IPS-18c (cell line): ENCODE measurements around the gene SF3A1.

ENCODE experiments used
- H3K4me3 ChIP-seq: 2 replicates; pipeline ENCODE4 v1.7.0; 2013; ENCODE audit warnings: low read depth, mild to moderate bottlenecking, low read length, moderate library complexity; ENCODE audit not compliant: insufficient read depth
- H3K9me3 ChIP-seq: one replicate; pipeline ENCODE4 v1.6.1; 2013; ENCODE audit warnings: mild to moderate bottlenecking, low read length, moderate library complexity; ENCODE audit not compliant: control insufficient read depth, insufficient read depth

Gene SF3A1

GRCh38 chr22:30318799-30319419 is 37.8 kb downstream of the SF3A1 start:
- no peak overlapping the region for H3K4me3 ChIP-seq
- no peaks in the 10 kb centered on the region for H3K9me3 ChIP-seq

GRCh38 chr22:30317778-30318177 is 38.9 kb downstream of the SF3A1 start:
- Histone ChIP-seq H3K4me3 (no peak overlapping the region), H3K9me3 (no peaks in the 10 kb centered on the region)

GRCh38 chr22:30315962-30316576 is 40.6 kb downstream of the SF3A1 start:
- H3K9me3 ChIP-seq, result no peaks in the 10 kb centered on the region
- no peak overlapping the region for H3K4me3 ChIP-seq

- Histone ChIP-seq H3K9me3 (no peaks in the 10 kb centered on the region), H3K4me3 (no peak overlapping the region)
These were observed 41.8 kb downstream of the SF3A1 start for GRCh38 chr22:30314915-30315314.

GRCh38 chr22:30313527-30314363 is 42.9 kb downstream of the SF3A1 start:
- Histone ChIP-seq H3K4me3 (no peak overlapping the region), H3K9me3 (no peaks in the 10 kb centered on the region)

GRCh38 chr22:30312053-30312452 is 44.6 kb downstream of the SF3A1 start:
- H3K9me3 ChIP-seq, result peaks cover 2% of the 10 kb centered on the region
- H3K4me3 ChIP-seq, result no peak overlapping the region

GRCh38 chr22:30310881-30311771 is 45.6 kb downstream of the SF3A1 start:
- no peak overlapping the region for H3K4me3 ChIP-seq

GRCh38 chr22:30309951-30310741 is 46.5 kb downstream of the SF3A1 start:
- Histone ChIP-seq H3K9me3 (peaks cover 2% of the 10 kb centered on the region), H3K4me3 (no peak overlapping the region)

More at GRCh38 chr22:30310881-30311771, 45.6 kb downstream of the SF3A1 start:
- peaks cover 2% of the 10 kb centered on the region for H3K9me3 ChIP-seq

- Histone ChIP-seq H3K9me3 (peaks cover 2% of the 10 kb centered on the region), H3K4me3 (no peak overlapping the region)
These were observed 48.0 kb downstream of the SF3A1 start for GRCh38 chr22:30308518-30309230.

- Histone ChIP-seq H3K4me3 (no peak overlapping the region), H3K9me3 (peaks cover 2% of the 10 kb centered on the region)
These were observed 48.6 kb downstream of the SF3A1 start for GRCh38 chr22:30308093-30308492.

GRCh38 chr22:30307041-30307574 is 49.6 kb downstream of the SF3A1 start:
- H3K4me3 ChIP-seq, result no peak overlapping the region

GRCh38 chr22:30306627-30307011 is 50.1 kb downstream of the SF3A1 start:
- peaks cover 2% of the 10 kb centered on the region for H3K9me3 ChIP-seq

More at GRCh38 chr22:30307041-30307574, 49.6 kb downstream of the SF3A1 start:
- H3K9me3 ChIP-seq, result peaks cover 2% of the 10 kb centered on the region

GRCh38 chr22:30305906-30306626 is 50.6 kb downstream of the SF3A1 start:
- H3K9me3 ChIP-seq, result peaks cover 2% of the 10 kb centered on the region
- H3K4me3 ChIP-seq, result no peak overlapping the region

More at GRCh38 chr22:30306627-30307011, 50.1 kb downstream of the SF3A1 start:
- no peak overlapping the region for H3K4me3 ChIP-seq

GRCh38 chr22:30305519-30305905 is 51.2 kb downstream of the SF3A1 start:
- Histone ChIP-seq H3K4me3 (no peak overlapping the region), H3K9me3 (peaks cover 2% of the 10 kb centered on the region)
